ENCODE results near the gene LHX3. TPM values are rescaled to one million over a fixed set of nuclear protein-coding genes. Genes with fewer than 3 reads are reported as not detected.
A peak's percentile ranks its signal among the peaks of the same experiment; 100 is the strongest.

The LHX3 gene
- total and polyA plus RNA-seq, 10 of the 15 experiments (the other 5 are each of a cell fraction or from before 2014, with no cell fraction given), result not detected

GRCh38 chr9:136225366-136225747 is 20.4 kb upstream of the LHX3 start (continued):
- TF ChIP-seq TBL1XR1 (IDR thresholded peaks at IDR 0.05; ENCODE audit: low read depth, low read length), result no peak
- no peak for TF ChIP-seq CBFB (IDR thresholded peaks at IDR 0.05; ENCODE audit: low read depth)
- TF ChIP-seq ZNF217 (IDR thresholded peaks at IDR 0.05), result no peak
- TF ChIP-seq GABPA (IDR thresholded peaks at IDR 0.05; ENCODE audit: low read depth), result no peak
- TF ChIP-seq IRF3 (IDR thresholded peaks at IDR 0.05), result no peak
- TF ChIP-seq E4F1 (IDR thresholded peaks at IDR 0.05; ENCODE audit: borderline replicate concordance, partially characterized antibody), result no peak
- TF ChIP-seq TCF7 (IDR thresholded peaks at IDR 0.05; ENCODE audit: borderline replicate concordance), result no peak
- TF ChIP-seq MTA2 (IDR thresholded peaks at IDR 0.05; ENCODE audit: low read depth), result no peak
- peak; percentile 7 to 44; a peak in 1 of 4 replicates for TF ChIP-seq BHLHE40 (IDR thresholded peaks at IDR 0.05; ENCODE audit: borderline replicate concordance in 1 of 2, low read depth in 2 of 2, low read length in 1 of 2)
- TF ChIP-seq SMAD1 (IDR thresholded peaks at IDR 0.05; ENCODE audit: low read depth, partially characterized antibody), result no peak
- TF ChIP-seq BCL11A (IDR thresholded peaks at IDR 0.05; ENCODE audit: low read depth, low read length), result no peak
- no peak for TF ChIP-seq WRNIP1 (IDR thresholded peaks at IDR 0.05; ENCODE audit: borderline replicate concordance, low read depth, low read length)
- TF ChIP-seq IRF5 (IDR thresholded peaks at IDR 0.05; ENCODE audit: borderline replicate concordance), result no peak
- TF ChIP-seq, protein P1, sequence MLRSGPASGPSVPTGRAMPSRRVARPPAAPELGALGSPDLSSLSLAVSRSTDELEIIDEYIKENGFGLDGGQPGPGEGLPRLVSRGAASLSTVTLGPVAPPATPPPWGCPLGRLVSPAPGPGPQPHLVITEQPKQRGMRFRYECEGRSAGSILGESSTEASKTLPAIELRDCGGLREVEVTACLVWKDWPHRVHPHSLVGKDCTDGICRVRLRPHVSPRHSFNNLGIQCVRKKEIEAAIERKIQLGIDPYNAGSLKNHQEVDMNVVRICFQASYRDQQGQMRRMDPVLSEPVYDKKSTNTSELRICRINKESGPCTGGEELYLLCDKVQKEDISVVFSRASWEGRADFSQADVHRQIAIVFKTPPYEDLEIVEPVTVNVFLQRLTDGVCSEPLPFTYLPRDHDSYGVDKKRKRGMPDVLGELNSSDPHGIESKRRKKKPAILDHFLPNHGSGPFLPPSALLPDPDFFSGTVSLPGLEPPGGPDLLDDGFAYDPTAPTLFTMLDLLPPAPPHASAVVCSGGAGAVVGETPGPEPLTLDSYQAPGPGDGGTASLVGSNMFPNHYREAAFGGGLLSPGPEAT (IDR thresholded peaks at IDR 0.05; ENCODE audit: low read depth), result no peak
- TF ChIP-seq EED (IDR thresholded peaks at IDR 0.05; ENCODE audit: low read depth), result 0 out of 2 replicates have a peak, but pooled peaks have one; percentile 27
- no peak for TF ChIP-seq SMC3 (IDR thresholded peaks at IDR 0.05; ENCODE audit: borderline replicate concordance, low read length)
- TF ChIP-seq, protein P2, sequence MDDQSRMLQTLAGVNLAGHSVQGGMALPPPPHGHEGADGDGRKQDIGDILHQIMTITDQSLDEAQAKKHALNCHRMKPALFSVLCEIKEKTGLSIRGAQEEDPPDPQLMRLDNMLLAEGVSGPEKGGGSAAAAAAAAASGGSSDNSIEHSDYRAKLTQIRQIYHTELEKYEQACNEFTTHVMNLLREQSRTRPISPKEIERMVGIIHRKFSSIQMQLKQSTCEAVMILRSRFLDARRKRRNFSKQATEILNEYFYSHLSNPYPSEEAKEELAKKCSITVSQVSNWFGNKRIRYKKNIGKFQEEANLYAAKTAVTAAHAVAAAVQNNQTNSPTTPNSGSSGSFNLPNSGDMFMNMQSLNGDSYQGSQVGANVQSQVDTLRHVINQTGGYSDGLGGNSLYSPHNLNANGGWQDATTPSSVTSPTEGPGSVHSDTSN (IDR thresholded peaks at IDR 0.05; ENCODE audit: insufficient replicate concordance, low read depth, low read length), result no peak
- TF ChIP-seq CHD2 (IDR thresholded peaks at IDR 0.05; ENCODE audit: borderline replicate concordance, low read depth, low read length), result no peak
- no peak for TF ChIP-seq IKZF2 (IDR thresholded peaks at IDR 0.05)
- TF ChIP-seq, protein P3, sequence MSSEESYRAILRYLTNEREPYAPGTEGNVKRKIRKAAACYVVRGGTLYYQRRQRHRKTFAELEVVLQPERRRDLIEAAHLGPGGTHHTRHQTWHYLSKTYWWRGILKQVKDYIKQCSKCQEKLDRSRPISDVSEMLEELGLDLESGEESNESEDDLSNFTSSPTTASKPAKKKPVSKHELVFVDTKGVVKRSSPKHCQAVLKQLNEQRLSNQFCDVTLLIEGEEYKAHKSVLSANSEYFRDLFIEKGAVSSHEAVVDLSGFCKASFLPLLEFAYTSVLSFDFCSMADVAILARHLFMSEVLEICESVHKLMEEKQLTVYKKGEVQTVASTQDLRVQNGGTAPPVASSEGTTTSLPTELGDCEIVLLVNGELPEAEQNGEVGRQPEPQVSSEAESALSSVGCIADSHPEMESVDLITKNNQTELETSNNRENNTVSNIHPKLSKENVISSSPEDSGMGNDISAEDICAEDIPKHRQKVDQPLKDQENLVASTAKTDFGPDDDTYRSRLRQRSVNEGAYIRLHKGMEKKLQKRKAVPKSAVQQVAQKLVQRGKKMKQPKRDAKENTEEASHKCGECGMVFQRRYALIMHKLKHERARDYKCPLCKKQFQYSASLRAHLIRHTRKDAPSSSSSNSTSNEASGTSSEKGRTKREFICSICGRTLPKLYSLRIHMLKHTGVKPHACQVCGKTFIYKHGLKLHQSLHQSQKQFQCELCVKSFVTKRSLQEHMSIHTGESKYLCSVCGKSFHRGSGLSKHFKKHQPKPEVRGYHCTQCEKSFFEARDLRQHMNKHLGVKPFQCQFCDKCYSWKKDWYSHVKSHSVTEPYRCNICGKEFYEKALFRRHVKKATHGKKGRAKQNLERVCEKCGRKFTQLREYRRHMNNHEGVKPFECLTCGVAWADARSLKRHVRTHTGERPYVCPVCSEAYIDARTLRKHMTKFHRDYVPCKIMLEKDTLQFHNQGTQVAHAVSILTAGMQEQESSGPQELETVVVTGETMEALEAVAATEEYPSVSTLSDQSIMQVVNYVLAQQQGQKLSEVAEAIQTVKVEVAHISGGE (CRISPR knock-in tag; IDR thresholded peaks at IDR 0.05), result no peak

Data from GM12878 (cell line).